ENCODE results near the gene PLA2G6.

Gene PLA2G6

DNA sequence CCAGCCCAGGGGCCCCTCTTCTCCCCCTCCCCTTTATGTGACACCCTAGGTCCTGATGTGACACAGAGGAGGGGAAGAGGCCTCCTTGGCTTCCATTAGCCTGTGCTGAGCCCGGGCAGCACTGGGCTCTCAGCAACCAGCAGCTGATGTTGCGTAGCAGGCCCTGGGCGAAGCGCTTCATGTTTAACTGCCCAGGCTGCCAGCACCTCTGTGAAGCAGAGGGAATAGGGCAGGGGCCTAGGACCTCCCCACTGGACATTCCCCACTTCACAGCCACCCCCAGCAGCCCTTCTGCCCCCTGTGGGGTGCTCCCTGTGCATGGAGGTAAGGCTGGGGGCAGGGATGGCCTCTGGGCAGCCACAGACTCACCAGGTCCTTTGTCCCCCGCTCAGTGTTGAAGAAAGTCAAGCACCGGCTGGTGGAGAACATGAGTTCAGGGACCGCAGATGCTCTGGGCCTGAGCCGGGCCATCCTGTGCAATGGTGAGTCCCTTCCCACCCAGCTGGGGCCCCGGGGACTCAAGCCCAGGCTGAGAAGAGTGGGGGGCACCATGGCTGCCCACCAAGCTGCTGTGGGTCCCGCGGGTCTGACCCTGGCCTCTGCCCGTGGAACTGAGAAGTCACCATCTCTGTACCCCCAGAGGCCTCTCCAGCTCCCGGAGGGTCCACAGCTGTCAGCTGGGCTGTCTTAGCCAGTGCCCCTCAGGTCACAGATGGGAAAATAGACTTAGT is 112.8 kb downstream of the PLA2G6 start:
- Histone ChIP-seq H3K4me1 (no peaks in the 10 kb centered on the region), H3K27me3 (ENCODE audit: low read depth) (no peaks in the 10 kb centered on the region), H3K36me3 (replicated peaks) (peaks cover 27% of the 10 kb centered on the region), H3K9me3 (no peaks in the 10 kb centered on the region), H3K4me3 (no peak overlapping the region)
- no peak for DNase-seq (ENCODE audit: low spot score in 2 of 2)
- in situ Hi-C loops (cut with MboI; ENCODE audit: low sequenced_read_pairs): no loop called here

DNA sequence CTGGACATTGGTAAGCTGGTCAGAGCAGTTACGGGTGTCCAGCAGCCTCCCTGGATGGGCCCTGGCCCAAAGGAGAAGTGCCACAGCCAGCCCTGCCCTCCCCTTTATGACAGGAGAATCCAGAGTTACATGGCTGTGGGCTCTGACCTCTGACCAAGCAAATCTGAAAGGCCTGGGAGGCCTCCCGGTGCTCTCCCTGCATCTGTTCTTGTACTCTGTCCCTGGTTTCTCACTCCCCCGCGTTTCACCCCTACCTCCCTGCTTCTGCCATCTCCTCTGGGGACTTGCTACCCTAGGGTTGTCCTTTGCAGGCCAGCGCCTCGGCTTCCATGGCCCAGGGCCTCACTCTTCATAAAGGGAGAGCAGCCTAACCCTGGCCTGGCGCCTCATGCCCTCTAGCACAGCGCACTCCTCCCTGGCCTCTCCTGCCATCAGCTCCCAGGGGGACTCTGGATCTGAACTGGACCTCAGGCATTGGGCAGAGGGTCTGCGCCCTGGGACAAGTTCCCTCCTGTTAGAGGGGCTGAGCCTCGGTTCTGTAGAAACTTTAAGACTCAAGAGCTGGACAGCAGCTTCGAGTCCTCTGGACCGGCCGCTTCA is 113.8 kb downstream of the PLA2G6 start:
- Histone ChIP-seq H3K4me3 (no peak overlapping the region), H3K9me3 (no peaks in the 10 kb centered on the region), H3K27me3 (ENCODE audit: low read depth) (no peaks in the 10 kb centered on the region), H3K36me3 (replicated peaks) (peaks cover 27% of the 10 kb centered on the region), H3K4me1 (no peaks in the 10 kb centered on the region)
- DNase-seq (ENCODE audit: low spot score in 2 of 2): no peak
- in situ Hi-C loops (cut with MboI; ENCODE audit: low sequenced_read_pairs): no loop called here

DNA sequence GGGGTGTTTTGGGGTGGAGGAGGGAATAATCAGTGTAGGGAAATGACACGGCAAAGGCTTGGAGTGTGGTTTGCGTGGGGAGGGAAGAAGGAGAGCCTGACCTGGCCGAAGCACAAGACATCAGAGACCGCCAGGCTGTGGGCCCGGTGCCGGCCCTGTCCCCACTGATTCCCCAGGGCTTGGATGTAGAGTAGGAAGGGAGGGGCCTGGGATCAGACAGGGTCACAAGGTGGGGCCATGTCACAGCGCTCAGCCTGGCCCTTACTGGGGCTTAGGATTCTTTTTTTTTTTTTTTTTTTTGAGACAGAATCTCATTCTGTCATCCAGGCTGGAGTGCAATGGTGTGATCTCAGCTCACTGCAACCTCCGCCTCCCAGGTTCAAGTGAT is 114.6 kb downstream of the PLA2G6 start:
- no peaks in the 10 kb centered on the region for H3K27me3 ChIP-seq (ENCODE audit: low read depth)
- no peak overlapping the region for H3K4me3 ChIP-seq
- H3K4me1 ChIP-seq: no peaks in the 10 kb centered on the region
- no peak for DNase-seq (ENCODE audit: low spot score in 2 of 2)
- H3K9me3 ChIP-seq: no peaks in the 10 kb centered on the region
- in situ Hi-C loops (cut with MboI; ENCODE audit: low sequenced_read_pairs): no loop called here
- H3K36me3 ChIP-seq (replicated peaks): peaks cover 27% of the 10 kb centered on the region

DNA sequence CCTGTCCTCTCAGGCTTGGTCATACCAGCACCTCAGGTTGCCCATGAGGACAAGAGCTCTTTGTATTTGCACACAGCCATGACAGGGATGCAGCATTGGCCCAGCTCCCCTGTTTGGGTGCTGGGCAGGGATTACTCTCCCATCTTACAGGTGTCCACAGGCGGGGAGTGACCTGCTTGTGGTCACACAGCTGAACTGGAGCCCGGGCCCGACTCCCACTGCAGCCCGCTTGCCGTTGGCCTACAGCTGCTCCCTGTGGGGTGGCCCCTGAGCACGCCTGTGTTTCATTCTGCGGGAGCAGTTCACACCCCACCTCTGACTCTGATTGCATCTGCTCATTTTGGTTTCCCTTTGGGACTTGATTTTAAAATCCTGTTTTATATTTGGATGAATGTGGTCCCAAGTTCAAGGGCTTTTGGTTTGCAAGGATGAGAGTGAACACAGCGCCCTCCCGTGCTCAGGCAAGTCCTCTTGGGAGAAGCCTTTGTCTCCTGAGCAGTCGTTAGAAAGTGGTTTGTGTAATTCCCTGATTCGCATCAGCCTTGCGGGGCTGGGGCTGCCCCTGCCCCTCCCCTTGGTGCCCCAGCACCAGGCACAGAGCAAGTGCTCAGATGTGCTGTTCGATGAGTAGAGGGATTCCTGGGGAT is 115.1 kb downstream of the PLA2G6 start:
- Histone ChIP-seq H3K36me3 (replicated peaks) (peaks cover 24% of the 10 kb centered on the region), H3K4me3 (no peak overlapping the region), H3K9me3 (no peaks in the 10 kb centered on the region), H3K27me3 (ENCODE audit: low read depth) (no peaks in the 10 kb centered on the region), H3K4me1 (no peaks in the 10 kb centered on the region)
- in situ Hi-C loops (cut with MboI; ENCODE audit: low sequenced_read_pairs): no loop called here
- no peak for DNase-seq (ENCODE audit: low spot score in 2 of 2)

DNA sequence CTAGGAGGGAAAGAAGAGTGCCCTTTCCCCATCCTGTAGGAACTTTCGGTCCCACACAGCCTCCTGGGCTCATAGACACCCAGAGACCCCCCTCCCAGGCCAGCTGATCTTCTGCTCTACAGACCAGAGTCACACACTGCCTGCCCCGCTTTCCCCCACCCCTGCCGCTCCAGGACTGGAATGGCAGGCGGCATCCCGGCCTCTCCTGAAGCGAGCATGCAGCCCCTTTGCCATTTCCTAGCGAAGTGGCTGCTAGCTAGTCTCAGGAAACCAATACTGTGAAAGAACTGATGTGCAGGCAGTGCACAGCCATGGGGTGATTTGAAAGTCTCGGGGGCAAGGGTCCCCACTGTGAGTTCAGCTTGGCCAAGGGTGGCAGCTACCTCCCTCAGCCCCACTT is 116.1 kb downstream of the PLA2G6 start:
- Histone ChIP-seq H3K4me1 (no peaks in the 10 kb centered on the region), H3K4me3 (no peak overlapping the region), H3K36me3 (replicated peaks) (peaks cover 22% of the 10 kb centered on the region), H3K27me3 (ENCODE audit: low read depth) (no peaks in the 10 kb centered on the region), H3K9me3 (no peaks in the 10 kb centered on the region)
- in situ Hi-C loops (cut with MboI; ENCODE audit: low sequenced_read_pairs): no loop called here
- DNase-seq (ENCODE audit: low spot score in 2 of 2): no peak

DNA sequence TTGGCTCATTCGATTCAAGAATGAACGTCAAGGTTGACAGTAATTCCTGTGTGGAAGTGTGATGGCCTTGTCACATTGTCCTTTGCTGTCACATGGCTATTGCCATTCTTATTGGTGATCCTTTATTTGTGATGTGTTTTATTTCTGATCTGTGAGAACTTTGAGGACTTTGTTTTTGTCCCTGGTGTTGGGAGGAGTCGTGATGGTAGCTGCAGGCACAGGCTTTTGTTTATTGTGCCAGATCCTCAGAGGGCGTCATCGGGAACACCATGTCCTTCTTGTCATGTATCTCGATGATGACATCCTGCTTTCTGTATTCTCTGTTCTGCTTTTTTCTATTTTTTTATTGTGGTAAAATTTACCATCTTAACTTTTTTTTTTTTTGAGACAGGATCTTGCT is 118.8 kb downstream of the PLA2G6 start:
- DNase-seq (ENCODE audit: low spot score in 2 of 2): no peak
- no peaks in the 10 kb centered on the region for H3K9me3 ChIP-seq
- no peaks in the 10 kb centered on the region for H3K27me3 ChIP-seq (ENCODE audit: low read depth)
- peaks cover 19% of the 10 kb centered on the region for H3K36me3 ChIP-seq (replicated peaks)
- in situ Hi-C loops (cut with MboI; ENCODE audit: low sequenced_read_pairs): no loop called here
- peaks cover 4% of the 10 kb centered on the region; the same call in 1 of the 2 replicates for H3K4me1 ChIP-seq
- no peak overlapping the region for H3K4me3 ChIP-seq

All from HAP-1 (cell line).